GM18951 (cell line): Measurements from ENCODE around the gene RBMS3.

Source experiments
- POLR2A ChIP-seq: IDR thresholded peaks from 4 replicates; pipeline ENCODE4 v1.6.1; 2011; ENCODE audit warnings: mild to moderate bottlenecking; ENCODE audit not compliant: insufficient read length, insufficient read depth; ENCODE audit errors: extremely low read depth
- in situ Hi-C: fragments of 300-500 bp; cut with MboI; formaldehyde crosslinking; loops from one replicate; pipeline ENCODE4 v1.12.0; 2022; ENCODE audit warnings: low sequenced_read_pairs, mixed read lengths, inconsistent platforms; ENCODE audit not compliant: unreplicated experiment

RBMS3 gene

GRCh38 chr3:29937185-29937584 lies 656.3 kb downstream of the RBMS3 start:
- in situ Hi-C loops, result no loop called here
- TF ChIP-seq POLR2A, result no peak

DNA sequence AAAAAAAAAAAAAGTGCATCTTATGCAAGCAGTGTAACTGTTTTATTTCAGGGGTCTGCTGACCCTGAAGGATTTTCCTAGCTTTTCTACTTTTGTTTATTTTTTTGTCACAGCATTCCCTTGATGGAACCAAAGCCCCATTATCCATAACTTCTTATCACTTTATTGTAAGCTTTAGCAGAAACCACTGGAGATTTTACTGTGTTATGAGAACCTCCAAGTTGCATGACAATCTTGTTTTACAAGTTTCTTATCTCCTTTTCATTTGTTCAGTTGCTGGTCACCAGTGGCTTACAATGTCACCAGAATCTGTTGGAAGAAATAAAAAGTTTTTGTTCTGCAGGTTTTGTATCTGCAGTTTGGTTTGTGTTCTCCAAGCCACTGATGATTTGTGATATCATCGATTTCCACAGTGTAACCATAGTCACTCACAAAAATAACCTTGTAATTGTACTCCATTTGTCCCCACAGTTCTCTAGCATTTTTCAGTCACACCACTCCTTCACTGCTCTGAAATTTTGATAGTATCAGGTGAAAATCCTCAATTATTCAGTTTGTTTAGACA lies 660.0 kb downstream of the RBMS3 start:
- TF ChIP-seq POLR2A, result no peak
- in situ Hi-C loops, result no loop called here

DNA sequence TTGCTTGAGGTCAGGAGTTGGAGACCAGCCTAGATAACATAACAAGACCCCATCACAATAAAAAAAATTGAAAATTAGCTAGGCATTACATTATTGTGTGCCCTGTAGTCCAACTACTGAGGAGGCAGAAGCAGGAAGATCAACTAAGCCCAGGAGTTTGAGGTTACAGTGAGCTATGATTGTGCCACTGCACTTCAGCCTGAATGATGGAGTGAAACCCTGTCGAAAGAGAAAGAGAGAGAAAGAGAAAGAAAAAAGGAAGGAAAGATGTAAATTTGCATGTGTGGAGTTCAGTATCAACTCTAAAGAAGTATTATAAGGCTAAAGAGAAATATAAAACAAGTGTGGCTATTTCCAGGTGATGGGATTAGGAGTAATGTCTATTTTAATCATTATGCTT lies 661.4 kb downstream of the RBMS3 start:
- in situ Hi-C loops, result no loop called here
- no peak for TF ChIP-seq POLR2A

DNA sequence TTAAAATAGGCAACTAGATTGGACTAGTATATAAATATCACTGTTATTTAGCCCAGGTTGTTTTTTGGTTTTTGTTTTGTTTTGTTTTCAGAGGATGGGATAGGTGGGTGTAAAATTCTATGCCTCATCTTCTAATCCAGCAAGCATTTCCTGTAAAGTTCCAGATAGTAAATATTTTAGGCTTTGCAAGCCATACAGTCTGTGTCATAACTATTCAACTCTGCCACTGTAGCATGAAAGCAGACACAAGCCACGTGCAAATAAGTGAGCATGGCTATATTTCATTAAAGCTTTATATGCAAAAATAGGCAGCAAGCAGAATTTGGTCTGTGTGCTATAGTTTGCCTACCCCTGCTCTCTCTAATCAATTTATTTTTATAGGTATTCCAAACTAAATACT lies 668.3 kb downstream of the RBMS3 start:
- in situ Hi-C loops, result no loop called here
- no peak for TF ChIP-seq POLR2A

- TF ChIP-seq POLR2A, result no peak
- in situ Hi-C loops, result no loop called here
Observed at GRCh38 chr3:29949940-29950616, 669.2 kb downstream of the RBMS3 start.

GRCh38 chr3:29952431-29952830 lies 671.6 kb downstream of the RBMS3 start:
- in situ Hi-C loops, result no loop called here
- TF ChIP-seq POLR2A, result no peak

GRCh38 chr3:29955413-29955812 lies 674.5 kb downstream of the RBMS3 start:
- in situ Hi-C loops, result no loop called here
- no peak for TF ChIP-seq POLR2A

DNA sequence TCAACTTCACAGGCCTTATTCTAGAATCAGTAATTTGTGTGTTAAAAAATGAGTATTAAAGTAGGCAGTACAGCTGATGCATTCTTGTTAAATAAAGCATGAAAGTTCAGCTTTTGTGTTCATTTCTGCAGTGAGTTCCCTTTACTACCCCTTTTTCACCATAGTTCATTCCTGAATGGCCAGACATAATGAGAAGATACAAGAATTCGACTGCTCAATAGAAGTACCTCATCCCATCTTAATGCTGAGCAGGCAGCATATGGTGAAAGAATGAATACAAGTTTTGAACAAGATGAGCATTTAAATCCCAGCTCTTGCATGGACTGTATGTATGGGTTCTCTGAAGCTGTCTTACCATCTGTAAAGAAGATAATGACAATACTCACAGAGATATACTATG lies 677.9 kb downstream of the RBMS3 start:
- no peak for TF ChIP-seq POLR2A
- in situ Hi-C loops, result no loop called here

GRCh38 chr3:29971895-29972294 lies 691.0 kb downstream of the RBMS3 start:
- TF ChIP-seq POLR2A, result no peak
- in situ Hi-C loops, result no loop called here

GRCh38 chr3:29972320-29972993 lies 691.6 kb downstream of the RBMS3 start:
- no peak for TF ChIP-seq POLR2A
- in situ Hi-C loops, result no loop called here

GRCh38 chr3:29973763-29974162 lies 692.9 kb downstream of the RBMS3 start:
- in situ Hi-C loops, result no loop called here
- TF ChIP-seq POLR2A, result no peak

- in situ Hi-C loops, result no loop called here
- no peak for TF ChIP-seq POLR2A
Observed at GRCh38 chr3:29976871-29977270, 696.0 kb downstream of the RBMS3 start.

DNA sequence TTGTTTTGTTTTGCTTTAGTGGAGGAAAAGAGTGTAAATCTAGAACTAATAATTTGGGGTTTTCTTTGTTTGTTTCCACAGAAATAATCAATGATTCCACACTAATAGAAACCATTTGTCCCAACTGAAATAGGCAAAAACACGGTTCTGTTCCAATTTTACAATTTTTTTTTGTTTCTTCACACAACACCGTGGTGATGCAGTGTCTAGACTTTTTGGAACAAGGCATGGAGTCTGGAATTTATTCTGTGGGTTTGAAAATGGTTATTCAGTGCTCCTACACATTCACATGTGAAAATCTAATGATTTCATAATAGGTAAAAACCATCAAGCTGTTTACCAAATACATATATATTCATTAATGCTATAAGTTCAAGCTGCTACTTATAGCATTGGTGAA lies 696.5 kb downstream of the RBMS3 start:
- no peak for TF ChIP-seq POLR2A
- in situ Hi-C loops, result no loop called here

GRCh38 chr3:29978036-29978435 lies 697.2 kb downstream of the RBMS3 start:
- in situ Hi-C loops, result no loop called here
- TF ChIP-seq POLR2A, result no peak
